ENCODE measurements around the gene DXO. TPM values are rescaled to one million over a fixed set of nuclear protein-coding genes. Genes with fewer than 3 reads are reported as not detected.

DXO gene
- total RNA-seq, 1 experiment from 2014 or later: 38.1 TPM

- Histone ChIP-seq H3K36me3 (ENCODE audit: control insufficient read depth, insufficient read depth, low read length) (no peaks in the 10 kb centered on the region), H3K27ac (ENCODE audit: low read length) (no peak overlapping the region), H3K4me1 (ENCODE audit: control insufficient read depth, insufficient read depth, low read length) (no peaks in the 10 kb centered on the region; the same call in 1 of the 2 replicates), H3K27me3 (ENCODE audit: control insufficient read depth, insufficient read depth, low read length) (no peaks in the 10 kb centered on the region), H3K4me3 (ENCODE audit: low read depth in 2 of 2, low read length in 2 of 2) (no peak overlapping the region), H3K9me3 (ENCODE audit: control insufficient read depth, insufficient read depth, low read depth, low read length) (no peaks in the 10 kb centered on the region)
- TF ChIP-seq TCF7L2 (IDR thresholded peaks at IDR 0.05; ENCODE audit: low read depth, low read length) (no peak), CTCF (IDR thresholded peaks at IDR 0.05) (no peak), POLR2AphosphoS5 (IDR thresholded peaks at IDR 0.05; ENCODE audit: low read depth, low read length) (no peak), SIN3A (IDR thresholded peaks at IDR 0.05; ENCODE audit: borderline replicate concordance, insufficient read depth, low read depth, low read length) (no peak), REST (IDR thresholded peaks at IDR 0.05; ENCODE audit: insufficient read depth in 1 of 2, low read depth in 2 of 2, low read length in 1 of 2) (no peak)
- intact Hi-C loops (cut with micrococcal nuclease; ENCODE audit: unreplicated experiment): no loop called here
- no TSS peak for BruUV-seq (replicated peaks)
- in situ Hi-C loops (cut with HindIII; ENCODE audit: low pct_unique_long_range_greater_than_20kb, low sequenced_read_pairs): no loop called here
- ChIA-PET CTCF (no interaction called here), POLR2A (no interaction called here)
- no peak for DNase-seq (ENCODE audit: low read depth, low spot score)
- no peak for ATAC-seq
Measured at GRCh38 chr6:31930962-31931361, 41.0 kb downstream of the DXO start.

GRCh38 chr6:31928672-31928939 lies 43.3 kb downstream of the DXO start:
- POLR2A ChIA-PET: no interaction called here

More at GRCh38 chr6:31928672-31928939, 43.3 kb downstream of the DXO start:
- intact Hi-C loops (cut with micrococcal nuclease; ENCODE audit: unreplicated experiment) (no loop called here), in situ Hi-C loops (cut with HindIII; ENCODE audit: low pct_unique_long_range_greater_than_20kb, low sequenced_read_pairs) (no loop called here)
- DNase-seq (ENCODE audit: low read depth, low spot score): no peak
- no peaks in the 10 kb centered on the region for H3K36me3 ChIP-seq (ENCODE audit: control insufficient read depth, insufficient read depth, low read length)
- no peak overlapping the region for H3K27ac ChIP-seq (ENCODE audit: low read length)
- H3K9me3 ChIP-seq (ENCODE audit: control insufficient read depth, insufficient read depth, low read depth, low read length): no peaks in the 10 kb centered on the region
- no peaks in the 10 kb centered on the region for H3K27me3 ChIP-seq (ENCODE audit: control insufficient read depth, insufficient read depth, low read length)
- H3K4me3 ChIP-seq (ENCODE audit: low read depth in 2 of 2, low read length in 2 of 2): no peak overlapping the region
- ATAC-seq: no peak
- CTCF ChIA-PET: no interaction called here
- no peaks in the 10 kb centered on the region; the same call in 1 of the 2 replicates for H3K4me1 ChIP-seq (ENCODE audit: control insufficient read depth, insufficient read depth, low read length)
- TF ChIP-seq SIN3A (IDR thresholded peaks at IDR 0.05; ENCODE audit: borderline replicate concordance, insufficient read depth, low read depth, low read length): no peak
- TF ChIP-seq POLR2AphosphoS5 (IDR thresholded peaks at IDR 0.05; ENCODE audit: low read depth, low read length): no peak
- no peak for TF ChIP-seq CTCF (IDR thresholded peaks at IDR 0.05)
- no peak for TF ChIP-seq REST (IDR thresholded peaks at IDR 0.05; ENCODE audit: insufficient read depth in 1 of 2, low read depth in 2 of 2, low read length in 1 of 2)
- no peak for TF ChIP-seq TCF7L2 (IDR thresholded peaks at IDR 0.05; ENCODE audit: low read depth, low read length)
- no TSS peak for BruUV-seq (replicated peaks)
